ENCODE results near the gene SUN3.

DNA sequence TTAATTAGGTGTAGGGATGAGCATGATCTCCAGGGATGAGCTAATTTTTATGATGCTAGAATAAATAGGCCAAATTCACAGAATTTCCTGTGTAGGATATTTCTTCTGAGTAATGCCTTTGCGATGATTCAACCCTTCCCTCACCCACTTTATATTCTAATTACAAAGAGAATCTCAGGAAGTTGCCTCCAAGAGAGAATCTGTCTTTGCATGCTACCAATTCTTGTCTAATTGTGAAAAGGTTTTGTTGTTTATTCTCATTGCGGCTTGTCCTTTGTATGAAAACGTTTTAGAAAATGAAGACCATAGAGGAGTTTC, 12.7 kb upstream of the SUN3 start:
- TF ChIP-seq YY1 (IDR thresholded peaks at IDR 0.05; ENCODE audit: insufficient read depth, insufficient read length) (no peak), ZNF274 (IDR thresholded peaks at IDR 0.05; ENCODE audit: low read depth, low read length) (no peak)

All from NT2/D1 (cell line).